ENCODE measurements around the gene MATCAP1.

The MATCAP1 gene

GRCh38 chr16:67183627-67184452 lies at the start of gene MATCAP1:
TSS of gene MATCAP1 (minus strand) at chr16:67183963. CDS start at chr16:67180610, 3,353 bp downstream.
- peak; percentile 79 to 97 (median 93) for DNase-seq

- DNase-seq = no peak
Measured at GRCh38 chr16:67230809-67231660, 47.3 kb upstream of the MATCAP1 start.

GRCh38 chr16:67229906-67230808 lies 46.4 kb upstream of the MATCAP1 start:
- no peak for DNase-seq

- DNase-seq = no peak
Measured at GRCh38 chr16:67228905-67229304, 45.1 kb upstream of the MATCAP1 start.

- DNase-seq = no peak
Measured at GRCh38 chr16:67228034-67228785, 44.4 kb upstream of the MATCAP1 start.

GRCh38 chr16:67227567-67227921 lies 43.8 kb upstream of the MATCAP1 start:
- no peak for DNase-seq

- DNase-seq = peak; percentile 68 to 98 (median 93)
Measured at GRCh38 chr16:67226804-67227566, 43.2 kb upstream of the MATCAP1 start, which contains the start of gene TMEM208. TSS of gene TMEM208 (plus strand) at chr16:67227130. CDS start at chr16:67227219, 89 bp downstream.

- no peak for DNase-seq
Measured at GRCh38 chr16:67226295-67226803, 42.6 kb upstream of the MATCAP1 start.

- DNase-seq = no peak
Measured at GRCh38 chr16:67223992-67224391, 40.2 kb upstream of the MATCAP1 start.

GRCh38 chr16:67216612-67217490 lies 33.1 kb upstream of the MATCAP1 start:
- DNase-seq = peak in 1 of 56 donors; percentile 45

- DNase-seq = no peak
Measured at GRCh38 chr16:67215706-67216105, 31.9 kb upstream of the MATCAP1 start.

GRCh38 chr16:67213197-67214019 lies 29.6 kb upstream of the MATCAP1 start:
- DNase-seq = no peak

- no peak for DNase-seq
Measured at GRCh38 chr16:67212766-67213165, 29.0 kb upstream of the MATCAP1 start.

- DNase-seq = peak in 10 of 56 donors; percentile 10 to 45 (median 26)
Measured at GRCh38 chr16:67211674-67212073, 27.9 kb upstream of the MATCAP1 start.

- DNase-seq = no peak
Measured at GRCh38 chr16:67210069-67210937, 26.5 kb upstream of the MATCAP1 start.

GRCh38 chr16:67209565-67209964 lies 25.8 kb upstream of the MATCAP1 start:
- no peak for DNase-seq

Measured in nucleus accumbens (tissue), 56 donors.